DND-41 (cell line): ENCODE data around the gene PEAK1.

Experiments
- ATAC-seq: fragments of 200-7000 bp; cut with Tn5 transposase; 3 replicates; pipeline ENCODE4 v1.9.1; 2021; ENCODE audit warnings: low read depth; ENCODE audit not compliant: insufficient read depth
- DNase-seq: peaks from one replicate; pipeline ENCODE4 v3.0.0-alpha.2; 2020
- H2AFZ ChIP-seq: 2 replicates; pipeline ENCODE4 v1.6.0; 2012; ENCODE audit warnings: low read depth, low read length
- H3K27ac ChIP-seq: 2 replicates; pipeline ENCODE4 v1.5.1; 2012; ENCODE audit warnings: low read length, inconsistent platforms
- H3K27me3 ChIP-seq: fragments of 200-600 bp; sonication (generic); 2 replicates; pipeline ENCODE4 v1.6.0; 2012; ENCODE audit warnings: low read length, mild to moderate bottlenecking, inconsistent platforms; ENCODE audit not compliant: insufficient read depth, poor library complexity
- H3K36me3 ChIP-seq: 2 replicates; pipeline ENCODE4 v1.5.1; 2012; ENCODE audit warnings: low read length, inconsistent platforms; ENCODE audit not compliant: insufficient read depth
- H3K4me1 ChIP-seq: 2 replicates; pipeline ENCODE4 v1.5.1; 2012; ENCODE audit warnings: mild to moderate bottlenecking, low read length; ENCODE audit not compliant: insufficient read depth
- H3K4me2 ChIP-seq: 2 replicates; pipeline ENCODE4 v1.6.0; 2012; ENCODE audit warnings: mild to moderate bottlenecking, moderate library complexity, low read length, inconsistent platforms; ENCODE audit not compliant: insufficient read depth
- H3K4me3 ChIP-seq, 2 experiments: fragments of 200-600 bp in 1 of 2; shearing (Covaris generic) in 1 of 2; 2 replicates each; pipeline ENCODE4 v1.5.1; 2012 to 2016; ENCODE audit warnings: inconsistent platforms in 2 of 2, low read length in 2 of 2, mild to moderate bottlenecking in 2 of 2, low read depth in 1 of 2, moderate library complexity in 1 of 2
- H3K79me2 ChIP-seq: 2 replicates; pipeline ENCODE4 v1.6.0; 2012; ENCODE audit warnings: low read length, inconsistent platforms; ENCODE audit not compliant: insufficient read depth
- H3K9ac ChIP-seq: 2 replicates; pipeline ENCODE4 v1.6.0; 2012; ENCODE audit warnings: low read depth, mild to moderate bottlenecking, inconsistent platforms, low read length, moderate library complexity
- H3K9me3 ChIP-seq: 2 replicates; pipeline ENCODE4 v1.5.1; 2012; ENCODE audit warnings: low read length, moderate library complexity, mild to moderate bottlenecking, inconsistent platforms; ENCODE audit not compliant: insufficient read depth, severe bottlenecking
- H4K20me1 ChIP-seq: 2 replicates; pipeline ENCODE4 v1.6.0; 2012; ENCODE audit warnings: low read length; ENCODE audit not compliant: insufficient read depth
- EZH2 ChIP-seq: IDR thresholded peaks from 3 replicates; pipeline ENCODE4 v1.6.1; 2012; ENCODE audit warnings: borderline replicate concordance, low read depth, mild to moderate bottlenecking, moderate library complexity, low read length, inconsistent platforms; ENCODE audit not compliant: severe bottlenecking
- TF ChIP-seq, protein P1 (sequence below): IDR thresholded peaks from 2 replicates; pipeline ENCODE4 v1.5.1; 2012; ENCODE audit warnings: borderline replicate concordance, low read length, moderate library complexity, mild to moderate bottlenecking; ENCODE audit not compliant: poor library complexity, severe bottlenecking; ENCODE audit errors: extremely low read depth

PEAK1 gene

DNA sequence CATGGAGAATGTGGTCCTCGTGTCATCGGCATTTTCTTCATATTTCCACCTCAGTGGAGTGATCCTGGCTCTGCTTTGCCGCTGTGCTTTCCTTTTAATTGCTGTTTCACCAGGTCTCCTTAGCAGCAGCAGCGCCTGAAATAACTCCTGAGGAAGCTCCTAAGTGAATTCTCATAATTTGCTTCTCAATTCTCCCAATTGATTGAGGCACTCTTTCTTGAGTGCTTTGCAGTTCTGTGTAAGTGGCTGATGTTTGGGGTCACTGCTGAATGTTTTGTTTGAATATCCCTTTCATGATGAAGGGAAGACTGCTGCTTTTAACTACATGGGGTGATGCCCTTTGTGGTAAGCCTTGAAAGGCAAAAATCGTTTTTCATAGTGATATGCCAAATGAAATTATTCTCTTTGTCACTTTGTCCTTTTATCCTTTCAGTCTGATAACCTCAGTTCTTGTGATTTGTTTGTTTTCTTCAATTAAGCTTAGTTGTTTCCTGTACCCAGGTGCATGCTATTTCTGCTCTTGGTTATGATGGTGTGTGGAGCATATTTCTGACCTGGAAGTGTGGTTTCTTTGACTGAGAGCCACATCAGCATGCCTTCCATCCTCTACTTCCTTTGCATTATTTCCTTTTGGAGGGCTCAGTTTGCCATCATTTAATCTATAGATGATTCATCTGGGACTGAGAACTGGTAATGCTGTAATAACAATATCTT lies 37.4 kb upstream of the PEAK1 start:
- 0 out of 2 replicates have a peak, but pooled peaks cover 4% of the 10 kb centered on the region for H3K79me2 ChIP-seq
- no peak overlapping the region for H3K9ac ChIP-seq
- ATAC-seq: peak; percentile 92
- H4K20me1 ChIP-seq: no peaks in the 10 kb centered on the region
- peak overlapping the region; percentile 7; the same call in 1 of the 2 replicates for H3K4me2 ChIP-seq
- H3K4me1 ChIP-seq: peaks cover 25% of the 10 kb centered on the region
- no peaks in the 10 kb centered on the region for H3K9me3 ChIP-seq
- H3K36me3 ChIP-seq: peaks cover 28% of the 10 kb centered on the region
- TF ChIP-seq, protein P1, sequence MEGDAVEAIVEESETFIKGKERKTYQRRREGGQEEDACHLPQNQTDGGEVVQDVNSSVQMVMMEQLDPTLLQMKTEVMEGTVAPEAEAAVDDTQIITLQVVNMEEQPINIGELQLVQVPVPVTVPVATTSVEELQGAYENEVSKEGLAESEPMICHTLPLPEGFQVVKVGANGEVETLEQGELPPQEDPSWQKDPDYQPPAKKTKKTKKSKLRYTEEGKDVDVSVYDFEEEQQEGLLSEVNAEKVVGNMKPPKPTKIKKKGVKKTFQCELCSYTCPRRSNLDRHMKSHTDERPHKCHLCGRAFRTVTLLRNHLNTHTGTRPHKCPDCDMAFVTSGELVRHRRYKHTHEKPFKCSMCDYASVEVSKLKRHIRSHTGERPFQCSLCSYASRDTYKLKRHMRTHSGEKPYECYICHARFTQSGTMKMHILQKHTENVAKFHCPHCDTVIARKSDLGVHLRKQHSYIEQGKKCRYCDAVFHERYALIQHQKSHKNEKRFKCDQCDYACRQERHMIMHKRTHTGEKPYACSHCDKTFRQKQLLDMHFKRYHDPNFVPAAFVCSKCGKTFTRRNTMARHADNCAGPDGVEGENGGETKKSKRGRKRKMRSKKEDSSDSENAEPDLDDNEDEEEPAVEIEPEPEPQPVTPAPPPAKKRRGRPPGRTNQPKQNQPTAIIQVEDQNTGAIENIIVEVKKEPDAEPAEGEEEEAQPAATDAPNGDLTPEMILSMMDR: no peak
- TF ChIP-seq EZH2: no peak
- peak; percentile 26 for DNase-seq
- H3K27ac ChIP-seq: peak overlapping the region; percentile 6; the same call in 1 of the 2 replicates
- H2AFZ ChIP-seq: no peak overlapping the region
- no peak overlapping the region for H3K4me3 ChIP-seq
- no peaks in the 10 kb centered on the region for H3K27me3 ChIP-seq

DNA sequence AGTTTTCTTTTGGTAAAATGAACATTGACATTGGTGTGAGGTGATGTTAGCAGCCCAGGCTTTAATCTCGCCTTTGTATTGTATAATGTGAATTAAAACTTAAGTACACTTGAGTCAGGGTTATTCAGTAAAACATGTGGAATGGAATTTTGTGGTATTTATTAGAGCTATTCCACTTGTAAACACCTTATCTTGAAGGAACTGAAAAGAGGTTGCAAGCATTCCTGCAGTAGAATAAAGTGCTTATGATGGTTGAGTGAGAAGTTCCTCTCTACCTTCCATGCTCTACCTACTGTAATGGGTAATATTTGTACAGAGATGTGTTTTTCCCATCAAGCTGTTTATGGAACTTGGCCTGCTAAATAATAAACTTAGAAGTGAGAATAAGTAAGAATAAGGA lies 36.8 kb upstream of the PEAK1 start:
- Histone ChIP-seq H3K4me1 (peaks cover 25% of the 10 kb centered on the region), H3K4me2 (no peak overlapping the region)
- ATAC-seq: no peak

DNA sequence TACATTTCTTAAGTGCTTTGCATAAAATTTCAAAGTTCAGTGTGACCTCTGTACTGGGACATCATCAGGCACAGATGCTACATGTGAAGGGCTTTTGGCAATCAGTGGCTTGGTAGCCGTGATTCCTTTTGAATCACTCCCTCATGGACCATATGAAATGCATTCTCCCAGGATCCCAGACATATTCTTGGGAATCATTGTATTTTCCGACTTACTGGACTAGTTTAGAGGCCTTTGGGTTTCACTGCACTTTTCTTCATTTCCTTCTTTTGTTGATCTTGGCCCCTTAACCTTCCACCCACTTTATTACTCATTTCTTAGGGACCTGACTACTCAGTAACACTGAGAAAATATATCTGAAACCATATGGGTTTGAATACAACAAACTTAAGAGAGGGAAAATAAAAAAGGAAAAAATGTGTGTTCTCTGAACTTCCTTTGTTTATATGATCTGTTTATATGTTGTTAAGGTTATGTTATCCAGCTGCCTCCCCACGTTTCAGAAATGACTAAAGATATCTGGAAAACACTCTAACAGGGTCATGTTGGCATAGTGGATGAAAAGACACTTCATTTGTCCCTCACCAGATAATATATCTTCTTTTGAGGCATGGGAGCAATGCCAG lies 35.9 kb upstream of the PEAK1 start:
- no peak for ATAC-seq
- TF ChIP-seq EZH2: no peak
- TF ChIP-seq, protein P1: no peak
- Histone ChIP-seq H3K79me2 (0 out of 2 replicates have a peak, but pooled peaks cover 6% of the 10 kb centered on the region), H3K9me3 (no peaks in the 10 kb centered on the region), H3K4me1 (peaks cover 25% of the 10 kb centered on the region), H2AFZ (no peak overlapping the region), H4K20me1 (no peaks in the 10 kb centered on the region), H3K36me3 (peaks cover 23% of the 10 kb centered on the region), H3K9ac (no peak overlapping the region), H3K4me3 (no peak overlapping the region), H3K27me3 (no peaks in the 10 kb centered on the region), H3K27ac (no peak overlapping the region), H3K4me2 (no peak overlapping the region)
- DNase-seq: no peak

More for the DNA sequence above, 36.8 kb upstream of the PEAK1 start:
- DNase-seq: no peak
- no peak overlapping the region for H3K4me3 ChIP-seq
- H3K27ac ChIP-seq: no peak overlapping the region; the same call in 1 of the 2 replicates
- H3K9me3 ChIP-seq: no peaks in the 10 kb centered on the region
- H3K27me3 ChIP-seq: no peaks in the 10 kb centered on the region
- H2AFZ ChIP-seq: no peak overlapping the region
- no peaks in the 10 kb centered on the region for H4K20me1 ChIP-seq
- peaks cover 23% of the 10 kb centered on the region for H3K36me3 ChIP-seq
- TF ChIP-seq, protein P1: no peak
- TF ChIP-seq EZH2: no peak
- H3K79me2 ChIP-seq: 0 out of 2 replicates have a peak, but pooled peaks cover 6% of the 10 kb centered on the region
- no peak overlapping the region for H3K9ac ChIP-seq
